NOMO-1 (cell line): Measurements from ENCODE around the gene CARD8.
A peak's percentile ranks its signal among the peaks of the same experiment; 100 is the strongest.

ENCODE experiments used
- DNase-seq, 2 experiments: peaks; one replicate each; lab custom pipeline; 2025; ENCODE audit not compliant: unreplicated experiment in 2 of 2; lab: John Stamatoyannopoulos, UW

CARD8 gene

DNA sequence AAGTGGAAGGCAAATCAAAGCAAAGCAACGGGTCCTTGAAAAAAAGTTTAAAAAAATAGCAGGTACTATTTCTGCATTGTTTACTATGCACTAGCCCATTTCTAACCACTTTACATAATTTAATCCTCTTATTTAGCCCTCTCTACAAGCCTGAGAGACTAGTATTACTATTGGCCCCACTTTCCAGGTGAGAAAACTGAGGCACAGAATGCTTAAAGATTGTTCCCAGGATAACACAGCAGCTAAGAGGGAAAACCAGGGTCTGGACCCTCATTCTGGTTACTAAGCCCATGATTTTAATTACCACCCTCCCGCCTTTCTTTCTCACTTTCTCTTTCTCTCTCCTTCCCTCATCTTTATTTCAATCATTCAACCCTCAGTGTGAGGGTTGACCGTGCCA, 79.5 kb downstream of the CARD8 start:
- DNase-seq = no peak

DNA sequence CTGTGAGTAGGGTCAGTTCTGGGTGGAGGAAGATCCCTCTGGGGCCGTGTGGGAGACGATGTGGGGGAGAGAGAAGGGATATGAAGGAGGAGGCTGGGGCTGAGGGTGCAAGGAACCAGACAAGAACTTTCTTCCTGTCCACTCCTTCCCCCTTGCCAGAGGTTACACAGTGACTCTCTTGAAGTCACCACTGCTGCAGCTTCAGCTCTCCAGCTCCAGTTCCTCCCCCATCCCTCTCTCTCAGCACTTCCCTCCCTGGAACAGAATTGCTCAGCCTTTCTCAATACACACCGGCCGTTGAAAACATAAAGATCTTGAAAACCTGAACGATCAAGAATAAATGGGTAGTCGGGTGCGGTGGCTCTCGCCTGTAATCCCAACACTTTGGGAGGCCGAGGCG, 80.1 kb downstream of the CARD8 start:
- DNase-seq = no peak

DNA sequence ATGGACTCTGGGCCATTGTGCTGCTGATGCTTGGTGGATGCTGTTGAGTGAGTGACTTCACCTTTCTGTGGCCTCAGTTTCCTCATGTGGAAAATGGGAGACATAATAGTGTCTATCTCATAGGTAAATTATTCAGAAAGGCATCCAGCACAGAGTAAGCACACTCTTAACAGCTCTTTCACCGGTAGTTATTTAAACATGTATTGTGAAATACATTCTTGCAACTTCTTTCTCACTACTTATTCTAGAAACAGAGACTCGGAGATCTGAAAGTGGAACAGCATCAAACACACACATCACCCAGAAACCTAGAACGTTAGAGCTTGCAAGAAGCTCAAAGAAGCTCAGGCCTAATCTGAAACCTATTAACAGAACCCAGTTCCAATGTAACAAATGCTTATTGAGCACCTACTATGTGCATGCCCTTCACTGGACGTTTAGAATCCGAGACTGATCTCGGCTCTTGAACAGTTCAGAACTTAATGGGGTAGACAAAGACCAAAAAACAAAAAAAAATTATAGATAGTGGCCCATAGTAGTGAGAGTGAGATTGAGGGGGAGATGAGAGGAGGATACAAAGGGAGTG, 81.2 kb downstream of the CARD8 start:
- peak in 1 of 2 experiments; percentile 20 for DNase-seq

DNA sequence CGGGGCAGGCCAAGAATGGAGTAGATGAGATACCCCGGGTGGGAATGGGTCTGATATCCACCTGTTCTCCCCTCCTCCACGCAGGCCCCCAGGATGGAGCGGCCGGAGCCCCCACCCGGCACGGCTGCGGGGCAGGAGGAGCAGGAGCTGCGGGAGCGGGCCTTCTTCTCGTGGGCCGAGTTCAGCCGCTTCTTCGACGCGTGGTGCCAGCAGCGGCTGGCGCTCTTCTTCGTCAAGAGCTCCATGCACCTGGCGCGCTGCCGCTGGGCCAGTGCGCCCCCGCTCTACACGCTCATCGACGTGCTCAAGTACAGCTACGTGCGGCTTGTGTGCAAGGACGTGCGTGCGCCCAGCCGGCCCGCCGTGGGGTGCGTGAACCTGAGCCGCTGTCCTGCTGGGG, 84.0 kb downstream of the CARD8 start:
- DNase-seq = no peak

GRCh38 chr19:48170817-48171347, 84.8 kb downstream of the CARD8 start:
- no peak for DNase-seq

DNA sequence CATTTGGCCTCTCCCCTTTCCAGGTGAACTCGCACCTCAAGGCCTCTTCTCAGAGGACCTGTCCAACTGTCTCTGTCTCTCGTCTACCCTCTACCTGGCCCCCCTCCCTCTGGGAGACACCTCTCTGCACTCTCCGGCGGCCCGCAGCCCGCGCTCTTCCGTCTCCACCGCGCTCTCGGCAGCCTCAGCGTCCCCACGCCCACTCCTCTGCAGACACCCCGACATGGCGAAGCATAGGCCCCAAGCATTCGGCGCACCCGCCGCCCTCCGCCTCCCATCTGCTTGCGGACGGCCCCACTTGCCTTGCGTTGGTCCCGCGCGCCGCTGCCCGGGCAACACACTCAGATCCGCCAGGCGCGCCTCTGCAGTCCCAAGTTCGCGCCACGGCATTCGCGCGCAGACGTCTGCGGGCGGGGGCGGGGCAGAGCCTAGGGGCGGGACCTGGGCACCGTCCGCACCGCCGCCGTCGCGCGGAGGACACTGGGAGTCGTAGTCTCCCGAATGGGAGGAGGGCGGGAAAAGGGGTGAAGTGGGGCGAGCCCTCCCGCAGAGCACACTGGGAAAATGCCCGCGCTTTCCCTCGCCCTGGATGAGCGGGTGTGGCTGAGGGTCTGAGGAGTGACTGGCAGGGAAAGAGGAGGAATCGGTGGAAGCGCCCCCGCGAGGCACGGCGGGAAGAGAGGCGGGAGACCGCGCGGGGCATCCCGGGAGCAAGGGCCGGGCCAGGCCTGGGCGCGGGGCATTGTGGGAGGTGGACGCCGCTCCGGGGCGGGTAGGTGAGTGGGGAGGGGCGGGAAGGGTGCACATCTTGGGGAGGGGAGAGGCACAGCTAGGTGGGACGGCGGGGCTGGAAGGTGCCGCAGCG, 85.5 kb downstream of the CARD8 start, which contains the start of the genes LIG1 and ZSWIM9:
Gene LIG1 (minus strand): TSS at position 406 of the 865 bp plus-strand sequence. CDS start 4,778 bp downstream, outside the sequence.
Gene ZSWIM9 (plus strand): TSS at position 742 of the 865 bp plus-strand sequence. CDS start 1,123 bp downstream, outside the sequence.
- peak; percentile 84 to 92 for DNase-seq

- peak; percentile 49 to 57 for DNase-seq
These were observed 86.2 kb downstream of the CARD8 start for GRCh38 chr19:48169578-48169938.

GRCh38 chr19:48168689-48169088, 87.0 kb downstream of the CARD8 start:
- no peak for DNase-seq

GRCh38 chr19:48158210-48158790, 97.4 kb downstream of the CARD8 start:
- DNase-seq = no peak
